GM20000 (cell line): ENCODE results near the gene ARFGEF3.

Experiments
- DNase-seq: peaks from one replicate; pipeline ENCODE4 v3.0.0; 2012; ENCODE audit warnings: low spot score
- CTCF ChIP-seq: IDR thresholded peaks from 2 replicates; pipeline ENCODE4 v1.5.1; 2012; ENCODE audit warnings: mild to moderate bottlenecking, control low read depth; ENCODE audit errors: extremely low read depth, missing control alignments

The ARFGEF3 gene

GRCh38 chr6:138242987-138243592 is 81.4 kb downstream of the ARFGEF3 start:
- no peak for DNase-seq
- no peak for TF ChIP-seq CTCF

GRCh38 chr6:138245751-138246150 is 84.0 kb downstream of the ARFGEF3 start:
- no peak for DNase-seq
- no peak for TF ChIP-seq CTCF

- no peak for DNase-seq
- TF ChIP-seq CTCF = no peak
Observed at GRCh38 chr6:138246650-138247440, 85.1 kb downstream of the ARFGEF3 start.

GRCh38 chr6:138248011-138248410 is 86.3 kb downstream of the ARFGEF3 start:
- no peak for DNase-seq
- no peak for TF ChIP-seq CTCF

- no peak for DNase-seq
- no peak for TF ChIP-seq CTCF
Observed at GRCh38 chr6:138248878-138249277, 87.1 kb downstream of the ARFGEF3 start.

GRCh38 chr6:138250053-138250452 is 88.3 kb downstream of the ARFGEF3 start:
- no peak for TF ChIP-seq CTCF
- DNase-seq = no peak

GRCh38 chr6:138250513-138251247 is 88.9 kb downstream of the ARFGEF3 start:
- DNase-seq = no peak
- TF ChIP-seq CTCF = no peak
